Suprapubic skin (tissue), 4 donors: ENCODE data around the gene MAJIN. TPM values are rescaled to one million over a fixed set of nuclear protein-coding genes. Genes with fewer than 3 reads are reported as not detected.

Experiments
- DNase-seq, 2 donors: peaks; one replicate each; pipeline ENCODE4 v3.0.0-alpha.2; 2019; ENCODE audit warnings: low spot score in 2 of 2
- H3K27ac ChIP-seq: fragments of 200-600 bp; sonication (generic); one replicate; pipeline ENCODE4 v1.5.1; 2019
- H3K27me3 ChIP-seq: fragments of 200-600 bp; sonication (generic); one replicate; pipeline ENCODE4 v1.5.1; 2019
- H3K36me3 ChIP-seq: fragments of 200-600 bp; sonication (generic); one replicate; pipeline ENCODE4 v1.5.1; 2019
- H3K4me1 ChIP-seq: fragments of 200-600 bp; sonication (generic); one replicate; pipeline ENCODE4 v1.5.1; 2019
- H3K4me3 ChIP-seq: fragments of 200-600 bp; sonication (generic); one replicate; pipeline ENCODE4 v1.5.1; 2019; ENCODE audit warnings: mild to moderate bottlenecking
- H3K9me3 ChIP-seq: fragments of 200-600 bp; sonication (generic); one replicate; pipeline ENCODE4 v1.5.1; 2019
- EP300 ChIP-seq: sonication (generic); formaldehyde crosslinking; IDR thresholded peaks from one replicate; pipeline ENCODE4 v1.6.1; 2017; ENCODE audit warnings: antibody characterized with exemption
- POLR2A ChIP-seq, 2 donors: fragments of 450-650 bp; IDR thresholded peaks; one replicate each; pipeline ENCODE4 v1.6.1; 2017; ENCODE audit warnings: antibody characterized with exemption in 2 of 2, mild to moderate bottlenecking in 2 of 2, moderate library complexity in 2 of 2
- POLR2AphosphoS5 ChIP-seq, 3 donors: sonication (generic); formaldehyde crosslinking; IDR thresholded peaks; one replicate each; pipeline ENCODE4 v1.6.1; 2017; ENCODE audit warnings: antibody characterized with exemption in 3 of 3
- WGBS: methylation state at CpG from one replicate; pipeline ENCODE4 v1.1.5; 2018; 5-methylcytosine and 5-hydroxymethylcytosine counted together
- total RNA-seq, 4 donors: library from RNA; depleted of rRNA; stranded (reverse); fragments of >200 nt; gene quantifications; one replicate each; pipeline ENCODE4 v1.1.0, GENCODE V29; 2016
- TF ChIP-seq, protein P1 (sequence below), 2 donors: fragments of 200-600 bp in 1 of 2; fragments of 450-650 bp in 1 of 2; sonication (generic) in 1 of 2; IDR thresholded peaks; one replicate each; pipeline ENCODE4 v1.5.1; 2016 to 2019; ENCODE audit warnings: antibody characterized with exemption in 2 of 2, mild to moderate bottlenecking in 1 of 2, moderate library complexity in 1 of 2

MAJIN gene
- total RNA-seq, 4 donors from 2014 or later = not detected

GRCh38 chr11:64888406-64888728 is 83.5 kb downstream of the MAJIN start:
- DNase-seq = peak in 1 of 2 donors; percentile 65
- H3K27ac ChIP-seq = no peak overlapping the region
- TF ChIP-seq POLR2AphosphoS5 (IDR thresholded peaks at IDR 0.05) = no peak
- TF ChIP-seq, protein P1, sequence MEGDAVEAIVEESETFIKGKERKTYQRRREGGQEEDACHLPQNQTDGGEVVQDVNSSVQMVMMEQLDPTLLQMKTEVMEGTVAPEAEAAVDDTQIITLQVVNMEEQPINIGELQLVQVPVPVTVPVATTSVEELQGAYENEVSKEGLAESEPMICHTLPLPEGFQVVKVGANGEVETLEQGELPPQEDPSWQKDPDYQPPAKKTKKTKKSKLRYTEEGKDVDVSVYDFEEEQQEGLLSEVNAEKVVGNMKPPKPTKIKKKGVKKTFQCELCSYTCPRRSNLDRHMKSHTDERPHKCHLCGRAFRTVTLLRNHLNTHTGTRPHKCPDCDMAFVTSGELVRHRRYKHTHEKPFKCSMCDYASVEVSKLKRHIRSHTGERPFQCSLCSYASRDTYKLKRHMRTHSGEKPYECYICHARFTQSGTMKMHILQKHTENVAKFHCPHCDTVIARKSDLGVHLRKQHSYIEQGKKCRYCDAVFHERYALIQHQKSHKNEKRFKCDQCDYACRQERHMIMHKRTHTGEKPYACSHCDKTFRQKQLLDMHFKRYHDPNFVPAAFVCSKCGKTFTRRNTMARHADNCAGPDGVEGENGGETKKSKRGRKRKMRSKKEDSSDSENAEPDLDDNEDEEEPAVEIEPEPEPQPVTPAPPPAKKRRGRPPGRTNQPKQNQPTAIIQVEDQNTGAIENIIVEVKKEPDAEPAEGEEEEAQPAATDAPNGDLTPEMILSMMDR (IDR thresholded peaks at IDR 0.05) = no peak
- TF ChIP-seq POLR2A (IDR thresholded peaks at IDR 0.05) = no peak
- no peak for TF ChIP-seq EP300
- H3K27me3 ChIP-seq = no peaks in the 10 kb centered on the region
- peak overlapping the region; percentile 20 for H3K4me3 ChIP-seq
- no peaks in the 10 kb centered on the region for H3K36me3 ChIP-seq
- peaks cover 15% of the 10 kb centered on the region for H3K4me1 ChIP-seq
- H3K9me3 ChIP-seq = no peaks in the 10 kb centered on the region
- 78% methylated on average over 8 of the region's 8 CpGs for WGBS

Other genes with a start within 250 kb of the MAJIN start
- under 1 TPM in 3 of 4 donors, not detected in 1; 0.21 to 0.72 (median 0.64) TPM for gene NRXN2, start 248.9 kb downstream of the MAJIN start, total RNA-seq
- 1 to 10 TPM in 2 of 4 donors, under 1 TPM in 2; 0.64 to 7.6 (median 3.9) TPM for gene RASGRP2, start 228.0 kb downstream of the MAJIN start, total RNA-seq
- gene PYGM, start 212.1 kb downstream of the MAJIN start, total RNA-seq = 1 to 10 TPM; 1.1 to 2.7 (median 1.2) TPM
- 100 to 1,000 TPM; 270 to 559 (median 373) TPM for gene SF1, start 193.6 kb downstream of the MAJIN start, total RNA-seq
- gene MAP4K2, start 168.9 kb downstream of the MAJIN start, total RNA-seq = 10 to 100 TPM; 13.6 to 20.4 (median 15.3) TPM
- 10 to 100 TPM; 26.9 to 46.6 (median 36.1) TPM for gene MEN1, start 161.6 kb downstream of the MAJIN start, total RNA-seq
- gene CDC42BPG, start 127.5 kb downstream of the MAJIN start, total RNA-seq = 10 to 100 TPM; 42.2 to 64.9 (median 61.1) TPM
- 10 to 100 TPM; 47.8 to 85.4 (median 76.8) TPM for gene EHD1, start 93.5 kb downstream of the MAJIN start, total RNA-seq
- gene ATG2A, start 54.9 kb downstream of the MAJIN start, total RNA-seq = 10 to 100 TPM; 69.5 to 82.2 (median 76.0) TPM
- gene PPP2R5B, start 47.4 kb downstream of the MAJIN start, total RNA-seq = 10 to 100 TPM; 20.1 to 38.3 (median 27.3) TPM
- not detected for gene GPHA2, start 36.2 kb downstream of the MAJIN start, total RNA-seq
- gene BATF2, start 24.9 kb upstream of the MAJIN start, total RNA-seq = under 1 TPM in 2 of 4 donors, not detected in 2; 0.30 to 0.38 TPM
- 10 to 100 TPM; 67.8 to 91.3 (median 87.8) TPM for gene ARL2, start 42.1 kb upstream of the MAJIN start, total RNA-seq
- 10 to 100 TPM; 12.1 to 30.9 (median 24.2) TPM for gene SNX15, start 55.3 kb upstream of the MAJIN start, total RNA-seq
- 10 to 100 TPM in 3 of 4 donors, 1 to 10 TPM in 1; 8.7 to 16.5 (median 12.4) TPM for gene SAC3D1, start 69.1 kb upstream of the MAJIN start, total RNA-seq
- gene NAALADL1, start 86.4 kb upstream of the MAJIN start, total RNA-seq = 1 to 10 TPM; 2.7 to 8.3 (median 5.1) TPM
- gene CDCA5, start 111.9 kb upstream of the MAJIN start, total RNA-seq = 1 to 10 TPM in 3 of 4 donors, under 1 TPM in 1; 0.91 to 6.8 (median 1.4) TPM
- 10 to 100 TPM; 34.1 to 58.5 (median 41.9) TPM for gene ZFPL1, start 112.1 kb upstream of the MAJIN start, total RNA-seq
- gene VPS51, start 124.1 kb upstream of the MAJIN start, total RNA-seq = 100 to 1,000 TPM; 465 to 843 (median 596) TPM
- 100 to 1,000 TPM in 2 of 4 donors, 10 to 100 TPM in 2; 76.5 to 214 (median 145) TPM for gene TM7SF2, start 139.8 kb upstream of the MAJIN start, total RNA-seq
- 10 to 100 TPM in 3 of 4 donors, 1 to 10 TPM in 1; 9.0 to 23.3 (median 17.6) TPM for gene ZNHIT2, start 145.6 kb upstream of the MAJIN start, total RNA-seq
- 100 to 1,000 TPM; 584 to 609 (median 602) TPM for gene FAU, start 150.0 kb upstream of the MAJIN start, total RNA-seq
- 10 to 100 TPM; 48.0 to 68.5 (median 61.7) TPM for gene MRPL49, start 150.2 kb upstream of the MAJIN start, total RNA-seq
- 10 to 100 TPM; 52.7 to 61.2 (median 56.9) TPM for gene SYVN1, start 162.4 kb upstream of the MAJIN start, total RNA-seq
- not detected for gene SPDYC, start 198.1 kb upstream of the MAJIN start, total RNA-seq
- 100 to 1,000 TPM; 467 to 627 (median 561) TPM for gene CAPN1, start 209.8 kb upstream of the MAJIN start, total RNA-seq